HepG2 (cell line): ENCODE data around the gene FILIP1. TPM values are rescaled to one million over a fixed set of nuclear protein-coding genes. Genes with fewer than 3 reads are reported as not detected.

ENCODE experiments used
- ATAC-seq: fragments of 200-7000 bp; cut with Tn5 transposase; 3 replicates; pipeline ENCODE4 v1.9.1; 2020; ENCODE audit warnings: mild to moderate bottlenecking, moderate library complexity
- BruUV-seq: library from RNA; stranded (reverse); fragments of 400-500 nt; replicated peaks from 2 replicates; lab custom pipeline; 2021; lab: Mats Ljungman, UMichigan
- CTCF ChIA-PET: fragments of 300-600 bp; formaldehyde crosslinking; extraction: SDS; loops from one replicate; lab custom pipeline; 2021; ENCODE audit warnings: low total read pairs, inconsistent platforms, low intra/inter-chr PET ratio; lab: Yijun Ruan, JAX
- POLR2A ChIA-PET: fragments of 350-600 bp; sonication (Branson Sonifier 250); formaldehyde crosslinking; loops from one replicate; lab custom pipeline; 2020; ENCODE audit warnings: antibody characterized with exemption, inconsistent platforms; lab: Yijun Ruan, JAX
- DNase-seq: peaks from one replicate; pipeline ENCODE4 v3.0.0-alpha.2; 2015; ENCODE audit warnings: low spot score
- FAIRE-seq: peaks from 3 replicates; lab custom pipeline; 2011; peaks lifted over from hg19 to GRCh38; lab: Jason Lieb, UNC
- H2AFZ ChIP-seq: one replicate; pipeline ENCODE4 v1.6.1; 2011; ENCODE audit warnings: low read length, inconsistent platforms
- H3K27ac ChIP-seq: fragments of 300-600 bp; 3 replicates; pipeline ENCODE4 v1.8.0; 2011; ENCODE audit warnings: mixed run types, mild to moderate bottlenecking, mixed read lengths, low read length, inconsistent platforms; ENCODE audit not compliant: insufficient read depth; ENCODE audit errors: extremely low read length
- H3K27me3 ChIP-seq, 2 experiments: fragments of 200-600 bp in 1 of 2; 2 replicates in 1 of 2; 3 replicates in 1 of 2; pipeline versions ENCODE4 v1.6.0 to v1.8.0; 2011; ENCODE audit warnings: low read length in 2 of 2, mild to moderate bottlenecking in 2 of 2, moderate library complexity in 2 of 2, inconsistent platforms in 1 of 2; ENCODE audit not compliant: insufficient read depth in 2 of 2, control insufficient read depth in 1 of 2
- H3K36me3 ChIP-seq, 2 experiments: fragments of 200-600 bp in 1 of 2; replicated peaks in 1 of 2; 2 replicates in 1 of 2; 3 replicates in 1 of 2; pipeline versions ENCODE4 v1.5.1 to v1.8.0; 2011; ENCODE audit warnings: low read length in 2 of 2, inconsistent platforms in 1 of 2; ENCODE audit not compliant: insufficient read depth in 2 of 2, control insufficient read depth in 1 of 2
- H3K4me1 ChIP-seq: 2 replicates; pipeline ENCODE4 v1.5.1; 2012; ENCODE audit warnings: low read length, inconsistent platforms; ENCODE audit not compliant: insufficient read depth
- H3K4me2 ChIP-seq: 2 replicates; pipeline ENCODE4 v1.6.0; 2011; ENCODE audit warnings: low read depth, low read length, inconsistent platforms
- H3K4me3 ChIP-seq, 3 experiments: fragments of 200-600 bp in 1 of 3; sonication (generic), shearing (Covaris generic) in 1 of 3; replicated peaks in 1 of 3; 2 replicates each; pipeline ENCODE4 v1.5.1; 2011 to 2016; ENCODE audit warnings: low read length in 3 of 3, inconsistent platforms in 2 of 3, low read depth in 2 of 3, mild to moderate bottlenecking in 2 of 3, control low read depth in 1 of 3, mixed read lengths in 1 of 3; ENCODE audit not compliant: insufficient read depth in 1 of 3
- H3K79me2 ChIP-seq: one replicate; pipeline ENCODE4 v1.6.1; 2011; ENCODE audit warnings: low read length, inconsistent platforms; ENCODE audit not compliant: insufficient read depth
- H3K9ac ChIP-seq: 2 replicates; pipeline ENCODE4 v1.6.0; 2011; ENCODE audit warnings: mild to moderate bottlenecking, low read depth, low read length, inconsistent platforms; ENCODE audit not compliant: insufficient read depth
- H3K9me3 ChIP-seq: 2 replicates; pipeline ENCODE4 v1.5.1; 2012; ENCODE audit warnings: mild to moderate bottlenecking, low read length
- H4K20me1 ChIP-seq: 2 replicates; pipeline ENCODE4 v1.6.0; 2011; ENCODE audit warnings: inconsistent platforms, mild to moderate bottlenecking, low read length, moderate library complexity; ENCODE audit not compliant: insufficient read depth
- CC2D1A ChIP-seq: sonication (generic); formaldehyde crosslinking; IDR thresholded peaks from 2 replicates; pipeline ENCODE4 v1.8.1; 2023; ENCODE audit warnings: mild to moderate bottlenecking, missing genetic modification reagents
- DRAP1 ChIP-seq: IDR thresholded peaks from 2 replicates; pipeline ENCODE4 v1.6.1; 2016; ENCODE audit warnings: missing genetic modification reagents, missing compliant biosample characterization
- GATAD1 ChIP-seq: IDR thresholded peaks from 2 replicates; pipeline ENCODE4 v1.6.1; 2016; ENCODE audit warnings: missing genetic modification reagents, missing compliant biosample characterization
- HNRNPK ChIP-seq: fragments of 200-400 bp; formaldehyde crosslinking; IDR thresholded peaks from 2 replicates; pipeline ENCODE4 v1.6.1; 2018; ENCODE audit warnings: low read length, low read depth, moderate library complexity, mild to moderate bottlenecking; ENCODE audit not compliant: poor library complexity, severe bottlenecking
- HNRNPUL1 ChIP-seq: fragments of 200-400 bp; formaldehyde crosslinking; IDR thresholded peaks from 2 replicates; pipeline ENCODE4 v1.6.1; 2017; ENCODE audit warnings: low read depth, mild to moderate bottlenecking, low read length, moderate library complexity
- MYC ChIP-seq: sonication (generic); formaldehyde crosslinking; IDR thresholded peaks from 2 replicates; pipeline ENCODE4 v1.9.0; 2021; ENCODE audit warnings: missing genetic modification reagents, borderline replicate concordance
- PCBP2 ChIP-seq: fragments of 200-400 bp; formaldehyde crosslinking; optimal IDR thresholded peaks from 2 replicates; pipeline ENCODE3; 2018; ENCODE audit warnings: low read length, low read depth; ENCODE audit not compliant: poor library complexity, severe bottlenecking
- PRDM4 ChIP-seq: sonication (generic); formaldehyde crosslinking; IDR thresholded peaks from 2 replicates; pipeline ENCODE4 v1.9.0; 2021; ENCODE audit warnings: missing genetic modification reagents, borderline replicate concordance
- ZFP37 ChIP-seq: sonication (generic); formaldehyde crosslinking; IDR thresholded peaks from 2 replicates; pipeline ENCODE4 v1.4.0; 2020; ENCODE audit warnings: missing genetic modification reagents, borderline replicate concordance
- ZNF607 ChIP-seq: sonication (generic); formaldehyde crosslinking; IDR thresholded peaks from 2 replicates; pipeline ENCODE4 v1.5.1; 2020; ENCODE audit warnings: missing genetic modification reagents, mild to moderate bottlenecking, borderline replicate concordance
- ZNF747 ChIP-seq: sonication (generic); formaldehyde crosslinking; IDR thresholded peaks from 2 replicates; pipeline ENCODE4 v1.8.1; 2023; ENCODE audit warnings: missing genetic modification reagents, mild to moderate bottlenecking, borderline replicate concordance
- ZSCAN12 ChIP-seq: sonication (generic); formaldehyde crosslinking; IDR thresholded peaks from 2 replicates; pipeline ENCODE4 v1.9.0; 2021; ENCODE audit warnings: mild to moderate bottlenecking, missing genetic modification reagents
- WGBS: methylation state at CpG from one replicate; pipeline ENCODE4 v1.1.6; 2017; ENCODE audit warnings: low lambda C conversion rate; 5-methylcytosine and 5-hydroxymethylcytosine counted together
- in situ Hi-C: cut with HindIII; loops from 2 replicates; pipeline ENCODE4 v1.10.0; 2017; ENCODE audit warnings: low pct_unique_long_range_greater_than_20kb; ENCODE audit not compliant: extremely low pct_ligation_motif_present
- intact Hi-C: fragments of 100-400 bp; cut with micrococcal nuclease; formaldehyde crosslinking; loops from one replicate; pipeline ENCODE4 v1.10.0; 2022; ENCODE audit not compliant: unreplicated experiment
- polyA plus RNA-seq, 8 experiments: library from polyadenylated mRNA; depleted of rRNA in 3 of 8; stranded (reverse) in 7 of 8; unstranded in 1 of 8; fragments of >200 nt; fragmentation: Illumina TruSeq in 4 of 8; extraction: Trizol in 4 of 8; gene quantifications; 2 replicates each; pipeline versions ENCODE4 v1.2.1 to v1.2.3, GENCODE V29; 2011 to 2016; ENCODE audit warnings: low read depth in 4 of 8, missing spikeins in 1 of 8, mixed read lengths in 1 of 8; ENCODE audit not compliant: insufficient read depth in 1 of 8
- total RNA-seq, 5 experiments: library from RNA; depleted of rRNA; stranded (reverse); fragments of >200 nt; fragmentation: Illumina TruSeq; extraction: Trizol; gene quantifications; 2 replicates each; pipeline ENCODE4 v1.2.3, GENCODE V29; 2016; ENCODE audit warnings: low read depth in 1 of 5

FILIP1 gene
- total and polyA plus RNA-seq, 2 of the 13 experiments (the other 11 are each of a cell fraction or from before 2014, with no cell fraction given), result not detected

- Histone ChIP-seq H3K9ac (no peak overlapping the region), H3K4me3 (no peak overlapping the region), H3K27ac (no peak overlapping the region), H3K9me3 (no peaks in the 10 kb centered on the region), H3K79me2 (peaks cover 97% of the 10 kb centered on the region), H2AFZ (no peak overlapping the region), H3K27me3 (no peaks in the 10 kb centered on the region; a peak in 1 of 5 replicates), H4K20me1 (peaks cover 15% of the 10 kb centered on the region), H3K4me1 (peaks cover 42% of the 10 kb centered on the region), H3K36me3 (peaks cover 0 to 3% of the 10 kb centered on the region in 2 experiments; a peak in 2 of 5 replicates), H3K4me2 (no peak overlapping the region)
- ATAC-seq (no peak), FAIRE-seq (no peak), DNase-seq (no peak)
- ChIA-PET POLR2A (interaction anchor here (1.5 kb wide), 1 partner anchor 322 kb away, joined by 3 read pairs; the partner anchor contains the start of gene SENP6), CTCF (no interaction called here)
- TF ChIP-seq HNRNPUL1 (no peak), DRAP1 (CRISPR knock-in tag) (no peak), HNRNPK (no peak), ZFP37 (no peak), GATAD1 (CRISPR knock-in tag) (no peak), MYC (CRISPR knock-in tag) (no peak), PCBP2 (no peak), PRDM4 (CRISPR knock-in tag) (no peak), CC2D1A (CRISPR knock-in tag) (no peak), ZNF607 (CRISPR knock-in tag) (no peak), ZSCAN12 (no peak), ZNF747 (CRISPR knock-in tag) (no peak)
- no TSS peak for BruUV-seq
- in situ Hi-C loops (no loop called here), intact Hi-C loops (no loop called here)
- 93% methylated on average over 2 of the region's 2 CpGs for WGBS
These were observed 214.2 kb downstream of the FILIP1 start for GRCh38 chr6:75279418-75279817.
